Stimulated activated naive CD4-positive, alpha-beta T cell (primary cell): ENCODE measurements around the gene ADPRHL1.

Source experiments
- DNase-seq, 6 experiments: peaks; one replicate each; lab custom pipeline; 2025; lab: John Stamatoyannopoulos, UW

ADPRHL1 gene

DNA sequence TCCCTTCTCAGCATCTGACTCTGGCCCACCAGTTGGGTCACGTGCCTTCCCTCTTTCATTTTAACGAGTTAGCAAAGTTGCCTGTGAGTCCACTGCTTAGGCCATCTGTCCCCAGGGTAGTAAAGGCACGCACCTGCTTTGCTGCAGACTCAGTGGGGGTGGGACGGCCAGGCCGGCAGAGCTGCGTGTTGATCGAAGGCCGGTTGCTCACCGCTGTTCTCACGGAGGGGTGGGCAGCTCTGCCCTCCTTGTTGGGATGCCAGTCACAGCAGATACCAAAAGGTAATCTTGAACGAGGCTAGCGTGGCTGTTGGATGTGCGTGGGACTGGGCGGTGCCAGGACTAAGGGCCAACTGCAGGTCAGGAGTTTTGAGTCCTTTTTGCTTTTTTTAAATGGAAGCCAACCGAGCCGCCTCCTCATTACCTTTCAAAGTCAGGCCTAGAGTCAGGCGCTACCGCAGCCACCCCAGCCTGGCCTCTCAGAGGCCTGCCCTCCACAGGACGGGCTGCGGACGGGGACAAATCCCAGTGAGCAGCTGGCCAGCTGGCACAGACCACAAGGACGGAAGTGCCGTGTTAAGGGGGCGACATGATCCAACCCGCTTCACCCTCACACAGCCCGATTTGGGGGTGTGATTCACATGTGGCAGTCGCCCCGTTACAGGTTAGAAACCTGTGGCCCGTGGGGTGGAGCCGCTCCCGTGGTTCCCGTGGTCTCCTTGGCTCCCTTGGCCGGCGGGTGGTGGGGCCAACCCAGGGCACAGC lies 20.6 kb downstream of the ADPRHL1 start:
- DNase-seq = no peak

GRCh38 chr13:113431171-113431570 lies 22.1 kb downstream of the ADPRHL1 start:
- no peak for DNase-seq

DNA sequence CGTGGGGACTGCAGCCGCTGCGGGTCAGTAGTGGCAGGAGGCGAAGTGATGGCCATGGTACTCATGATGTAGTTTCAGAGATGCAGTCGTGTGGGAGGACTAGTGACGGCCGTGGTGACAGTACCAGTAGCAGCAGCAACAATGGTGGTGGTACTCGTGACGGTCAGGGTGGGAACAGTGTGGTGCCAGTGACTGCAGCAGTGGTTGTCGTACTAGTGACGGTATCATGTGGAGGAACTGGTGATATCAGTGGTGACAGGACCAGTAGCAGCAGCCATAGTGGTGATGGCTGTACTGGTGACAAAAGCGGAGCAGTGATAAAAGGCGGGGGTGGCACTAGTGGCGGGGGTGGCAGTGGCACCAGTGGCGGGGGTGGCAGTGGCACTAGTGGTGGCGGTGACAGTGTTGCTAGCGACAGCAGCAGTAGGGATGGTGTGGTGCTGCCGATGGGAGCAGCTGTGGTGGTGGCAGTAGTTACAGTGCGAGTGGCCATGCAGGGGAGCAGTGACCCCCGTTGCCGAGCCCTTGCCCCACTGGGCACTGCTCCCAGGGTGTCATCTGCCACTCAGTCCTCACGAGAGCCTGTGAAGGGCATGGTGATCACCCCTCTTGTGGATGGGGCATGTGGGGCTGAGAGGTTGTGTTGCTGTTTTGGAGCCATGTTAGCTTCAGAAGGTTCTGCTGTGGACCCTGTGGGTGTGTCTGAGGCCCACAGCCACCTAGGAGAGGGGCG lies 22.7 kb downstream of the ADPRHL1 start:
- no peak for DNase-seq

- DNase-seq = no peak
Observed at GRCh38 chr13:113429608-113429985, 23.7 kb downstream of the ADPRHL1 start.

- no peak for DNase-seq
Observed at GRCh38 chr13:113428871-113429607, 24.2 kb downstream of the ADPRHL1 start.

GRCh38 chr13:113428469-113428865 lies 24.8 kb downstream of the ADPRHL1 start:
- no peak for DNase-seq

DNA sequence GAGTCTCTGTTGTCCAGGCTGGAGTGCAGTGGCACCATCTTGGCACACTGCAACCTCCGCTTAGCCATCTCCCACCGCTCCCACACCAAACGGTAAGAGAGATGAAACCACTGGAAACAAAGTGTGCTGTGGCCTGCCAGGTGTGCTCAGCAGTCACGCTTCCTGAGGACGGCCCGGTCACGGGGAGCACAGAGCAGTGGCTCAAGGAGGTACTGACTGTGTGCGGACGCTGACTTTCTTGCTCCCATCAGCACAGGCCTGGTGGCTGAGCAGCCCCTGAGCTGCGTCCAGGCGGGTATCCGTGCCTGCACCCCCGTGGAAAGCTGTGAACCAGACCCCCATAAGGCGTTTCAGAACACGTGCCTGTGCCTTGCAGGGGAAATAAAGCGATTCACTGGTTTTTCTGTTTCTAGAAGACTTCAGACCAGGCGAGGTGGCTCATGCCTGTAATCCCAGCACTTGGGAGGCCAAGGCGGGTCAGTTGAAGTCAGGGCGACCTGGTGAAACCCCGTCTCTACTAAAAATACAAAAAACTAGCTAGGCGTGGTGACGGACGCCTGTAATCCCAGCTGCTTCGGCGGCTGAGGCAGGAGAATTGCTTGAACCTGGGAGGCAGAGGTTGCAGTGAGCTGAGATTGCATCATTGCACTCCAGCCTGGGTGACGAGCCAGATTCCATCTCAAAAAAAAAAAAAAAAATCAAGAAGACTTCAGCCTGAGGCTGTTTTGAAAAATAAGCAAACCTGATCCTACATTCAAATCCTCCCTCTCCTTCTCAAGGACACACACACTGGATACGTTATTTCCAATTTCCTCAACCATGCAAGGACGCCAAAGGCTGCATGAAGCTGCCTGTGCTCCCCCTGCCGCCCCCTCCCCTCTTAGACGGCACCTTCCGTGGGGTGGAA lies 25.5 kb downstream of the ADPRHL1 start:
- no peak for DNase-seq

GRCh38 chr13:113426591-113426986 lies 26.7 kb downstream of the ADPRHL1 start:
- no peak for DNase-seq

DNA sequence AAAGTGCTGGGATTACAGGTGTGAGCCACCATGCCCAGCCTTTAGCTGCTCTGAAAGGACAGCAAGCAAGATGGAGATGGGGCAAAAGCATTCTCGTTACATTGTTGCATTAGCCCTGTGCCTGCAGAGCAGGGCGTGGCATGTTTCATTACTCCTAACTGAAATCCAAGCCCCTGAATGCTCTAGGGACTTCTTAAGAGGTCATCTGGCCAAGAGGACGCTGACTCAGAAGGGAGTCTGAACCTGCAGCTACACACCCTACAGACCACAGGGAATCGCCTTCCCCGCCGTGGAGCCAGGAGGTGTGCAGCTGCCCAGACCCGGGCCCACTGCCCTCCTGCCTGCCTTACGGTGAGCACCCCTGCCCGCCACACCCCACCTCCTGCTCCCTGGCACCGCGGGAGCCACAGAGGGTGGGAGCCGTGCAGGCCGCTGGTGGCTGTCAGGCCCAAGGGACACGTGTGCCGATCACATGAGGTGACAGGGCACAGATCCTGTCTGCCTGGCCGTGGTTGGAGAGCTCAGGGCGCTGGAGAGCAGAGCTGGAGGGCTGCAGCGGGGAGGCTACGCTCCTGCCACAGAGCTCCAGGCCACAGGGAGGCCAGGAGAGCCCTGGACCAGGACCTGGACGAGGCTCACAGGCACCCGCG lies 27.2 kb downstream of the ADPRHL1 start:
- DNase-seq = no peak

GRCh38 chr13:113423520-113424163 lies 29.6 kb downstream of the ADPRHL1 start:
- no peak for DNase-seq

- no peak for DNase-seq
Observed at GRCh38 chr13:113422807-113423519, 30.3 kb downstream of the ADPRHL1 start.

DNA sequence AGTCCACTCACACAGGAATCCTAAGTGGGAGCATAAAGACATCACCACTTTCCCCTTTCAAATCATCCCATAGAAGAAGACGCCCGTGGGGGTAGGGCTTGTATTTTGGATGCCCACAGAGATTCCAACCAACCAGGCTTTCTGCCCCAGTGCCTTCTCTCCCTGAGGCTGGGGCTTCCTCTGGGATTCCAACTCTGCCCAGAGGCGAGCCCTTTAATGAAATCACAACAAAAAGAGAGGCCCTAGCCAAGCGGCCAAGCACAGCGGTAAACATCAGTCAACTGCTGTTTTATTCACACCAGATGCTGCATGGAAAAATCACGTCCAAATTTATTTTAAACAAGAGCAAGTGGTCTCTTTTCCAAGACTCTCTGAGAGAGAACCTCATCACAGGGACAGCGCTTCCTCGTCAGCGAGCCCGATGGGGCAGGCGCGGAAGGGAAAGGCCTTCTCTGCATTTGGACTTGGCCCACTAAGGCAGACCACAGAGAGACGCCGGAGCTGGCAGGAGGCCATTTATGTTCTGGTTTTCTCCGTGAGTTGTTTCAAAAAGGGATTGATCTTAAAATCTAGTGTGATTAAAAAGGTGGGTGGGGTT lies 31.5 kb downstream of the ADPRHL1 start:
- DNase-seq = no peak

DNA sequence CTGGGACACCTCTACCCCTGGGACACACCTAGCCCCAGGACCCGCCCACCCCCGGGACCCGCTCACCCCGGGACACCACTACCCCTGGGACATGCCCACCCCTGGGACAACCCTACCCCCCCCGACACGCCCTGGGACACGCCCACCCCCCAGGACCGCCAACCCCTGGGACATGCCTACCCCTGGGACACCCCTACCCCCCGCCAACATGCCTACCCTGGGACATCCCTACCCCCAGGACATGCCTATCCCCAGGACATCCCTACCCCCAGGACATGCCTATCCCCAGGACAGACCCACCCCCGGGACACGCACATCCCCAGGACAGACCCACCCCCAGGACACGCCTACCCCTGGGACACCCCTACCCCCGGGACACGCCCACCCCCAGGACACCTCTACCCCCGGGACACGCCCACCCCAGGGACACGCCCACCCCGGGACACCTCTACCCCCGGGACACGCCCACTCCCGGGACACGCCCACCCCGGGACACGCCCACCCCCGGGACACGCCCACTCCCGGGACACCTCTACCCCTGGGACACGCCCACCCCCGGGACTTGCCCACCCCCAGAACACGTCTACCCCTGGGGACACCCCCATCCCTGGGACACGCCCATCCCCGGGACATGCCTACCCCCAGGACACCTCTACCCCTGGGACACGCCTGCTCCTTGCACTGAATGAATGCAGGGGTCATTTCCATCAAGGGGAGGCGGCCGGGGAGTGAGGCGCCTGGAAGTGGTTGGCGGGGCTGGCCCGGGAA lies 32.3 kb downstream of the ADPRHL1 start:
- no peak for DNase-seq

DNA sequence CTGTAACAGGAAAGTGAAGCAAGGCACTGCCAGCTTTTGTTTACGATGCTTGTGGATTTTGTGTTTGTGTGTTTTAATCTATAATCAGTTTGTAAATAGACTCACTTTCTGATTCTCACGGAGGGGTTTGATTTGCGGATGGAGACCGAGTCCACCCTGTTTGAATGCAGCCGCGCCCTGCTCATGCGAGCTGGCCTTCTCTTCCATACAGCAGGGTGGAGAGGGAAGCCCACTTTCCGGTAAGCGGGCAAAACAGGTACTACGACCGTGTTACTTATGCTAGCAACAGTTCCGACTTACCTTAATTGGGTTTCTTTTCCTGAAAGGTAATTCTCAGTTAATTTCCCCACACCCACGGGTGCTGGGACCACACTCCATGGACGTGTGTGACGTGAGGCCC lies 33.1 kb downstream of the ADPRHL1 start:
- DNase-seq = no peak

GRCh38 chr13:113419531-113420193 lies 33.6 kb downstream of the ADPRHL1 start:
- DNase-seq = no peak

GRCh38 chr13:113418722-113419049 lies 34.6 kb downstream of the ADPRHL1 start:
- DNase-seq = no peak

GRCh38 chr13:113417836-113418721 lies 35.2 kb downstream of the ADPRHL1 start:
- DNase-seq = no peak
